ENCODE measurements around the gene CLIC5.

Gene CLIC5

GRCh38 chr6:45922728-45923351 lies 92.8 kb downstream of the CLIC5 start:
- peak; percentile 48 for DNase-seq

- no peak for DNase-seq
Observed at GRCh38 chr6:45921691-45922281, 93.9 kb downstream of the CLIC5 start.

- no peak for DNase-seq
Observed at GRCh38 chr6:45920819-45921511, 94.7 kb downstream of the CLIC5 start.

DNA sequence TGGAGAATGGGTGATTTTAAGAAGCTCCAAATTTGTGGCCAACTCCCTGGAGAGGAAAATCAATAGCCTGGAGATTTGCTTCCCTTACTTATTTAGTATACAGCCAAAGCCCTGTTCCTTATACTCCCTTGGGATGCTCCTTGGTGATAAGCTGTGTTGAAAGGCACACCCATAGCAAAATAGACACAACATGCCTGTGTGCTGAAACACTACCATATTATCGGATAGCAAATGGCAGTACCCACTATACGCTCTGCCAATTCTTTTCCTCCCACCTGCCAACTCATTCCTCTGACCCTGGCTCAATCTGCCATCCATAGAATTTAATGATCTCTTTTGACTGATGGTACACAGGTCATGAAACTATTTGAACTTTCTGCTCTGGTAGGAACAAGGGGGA lies 98.2 kb downstream of the CLIC5 start:
- no peak for DNase-seq

GRCh38 chr6:45916692-45917091 lies 99.0 kb downstream of the CLIC5 start:
- no peak for DNase-seq

GRCh38 chr6:45915780-45916468 lies 99.7 kb downstream of the CLIC5 start:
- no peak for DNase-seq

DNA sequence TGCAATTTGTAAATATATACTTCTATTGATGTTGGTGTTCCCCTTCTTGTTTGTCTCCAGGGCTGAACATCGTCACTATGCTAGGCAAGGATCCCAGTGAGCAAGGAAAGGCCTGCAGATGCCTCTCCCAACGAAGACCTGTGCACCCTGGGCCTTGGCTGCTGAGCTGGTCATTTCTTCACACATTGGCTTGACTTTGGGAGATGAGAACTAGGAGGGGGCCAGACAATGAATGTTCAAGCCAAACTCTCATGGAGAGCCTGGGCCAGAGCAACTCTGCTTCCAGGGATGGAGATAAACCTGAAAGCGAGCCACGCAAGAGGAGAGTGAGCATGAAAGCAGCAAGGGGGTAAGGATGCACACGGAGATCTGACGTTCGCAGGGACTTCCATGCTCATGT lies 104.0 kb downstream of the CLIC5 start:
- no peak for DNase-seq

DNA sequence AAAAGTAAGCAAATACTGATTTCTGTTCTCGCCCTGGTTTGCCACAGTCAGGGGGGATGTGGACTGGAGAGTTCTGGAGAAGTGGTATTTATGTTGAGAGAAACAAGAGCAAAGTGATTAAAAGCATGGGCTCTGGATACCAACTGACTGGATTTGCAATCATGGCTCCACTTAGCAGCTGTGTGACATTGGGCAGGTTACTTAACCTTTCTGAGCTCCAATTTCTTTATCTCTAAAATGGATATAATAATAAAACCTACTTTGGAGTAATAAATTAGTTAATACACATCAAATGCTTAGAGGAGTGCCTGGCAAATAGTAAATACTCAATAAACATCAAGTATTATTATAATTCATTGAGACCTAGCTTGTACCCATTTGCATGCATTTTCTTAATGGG lies 111.7 kb downstream of the CLIC5 start:
- DNase-seq, result no peak

GRCh38 chr6:45902984-45903383 lies 112.7 kb downstream of the CLIC5 start:
- DNase-seq, result no peak

DNA sequence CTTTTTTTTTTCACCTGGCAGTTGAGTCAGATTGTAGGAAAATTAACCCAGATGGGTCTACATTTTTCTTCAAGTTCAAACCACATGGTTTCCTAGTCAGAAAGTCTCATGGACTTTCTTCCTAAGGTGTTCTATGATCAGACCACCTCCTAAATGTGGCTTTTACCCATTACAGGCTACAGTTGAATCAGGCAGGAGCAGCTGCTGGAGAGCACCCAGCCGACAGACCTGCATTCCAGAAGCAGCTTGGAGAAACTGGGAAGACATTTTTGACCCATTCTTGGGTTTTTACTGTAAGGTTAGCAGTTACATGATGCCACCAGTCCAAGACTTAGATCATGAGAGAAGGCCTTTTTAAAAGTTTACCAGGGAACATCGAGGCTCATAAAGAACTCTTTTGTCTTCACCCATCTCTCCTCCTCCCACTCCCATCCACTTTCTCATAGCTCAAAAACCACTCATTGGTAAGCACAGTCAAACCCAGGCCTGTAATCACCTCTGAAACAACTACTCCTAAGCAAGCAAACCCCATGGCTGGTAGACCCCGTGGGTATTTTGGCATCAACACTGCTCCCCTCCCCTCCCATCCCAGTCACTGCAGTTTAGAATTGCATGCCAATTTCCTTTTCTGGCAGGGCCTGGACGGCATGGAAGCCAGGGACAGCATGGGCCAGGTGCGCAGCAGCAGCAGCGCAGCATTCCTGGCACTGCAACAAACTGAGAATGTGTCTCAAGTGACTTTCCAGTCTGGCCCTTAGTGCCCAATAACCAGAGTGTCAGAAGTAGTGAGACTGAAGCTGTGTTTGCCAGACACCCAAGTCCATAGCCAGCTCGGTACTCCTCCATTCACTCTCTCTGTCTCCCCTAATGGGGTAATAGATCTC lies 113.7 kb downstream of the CLIC5 start:
- DNase-seq, result no peak

DNA sequence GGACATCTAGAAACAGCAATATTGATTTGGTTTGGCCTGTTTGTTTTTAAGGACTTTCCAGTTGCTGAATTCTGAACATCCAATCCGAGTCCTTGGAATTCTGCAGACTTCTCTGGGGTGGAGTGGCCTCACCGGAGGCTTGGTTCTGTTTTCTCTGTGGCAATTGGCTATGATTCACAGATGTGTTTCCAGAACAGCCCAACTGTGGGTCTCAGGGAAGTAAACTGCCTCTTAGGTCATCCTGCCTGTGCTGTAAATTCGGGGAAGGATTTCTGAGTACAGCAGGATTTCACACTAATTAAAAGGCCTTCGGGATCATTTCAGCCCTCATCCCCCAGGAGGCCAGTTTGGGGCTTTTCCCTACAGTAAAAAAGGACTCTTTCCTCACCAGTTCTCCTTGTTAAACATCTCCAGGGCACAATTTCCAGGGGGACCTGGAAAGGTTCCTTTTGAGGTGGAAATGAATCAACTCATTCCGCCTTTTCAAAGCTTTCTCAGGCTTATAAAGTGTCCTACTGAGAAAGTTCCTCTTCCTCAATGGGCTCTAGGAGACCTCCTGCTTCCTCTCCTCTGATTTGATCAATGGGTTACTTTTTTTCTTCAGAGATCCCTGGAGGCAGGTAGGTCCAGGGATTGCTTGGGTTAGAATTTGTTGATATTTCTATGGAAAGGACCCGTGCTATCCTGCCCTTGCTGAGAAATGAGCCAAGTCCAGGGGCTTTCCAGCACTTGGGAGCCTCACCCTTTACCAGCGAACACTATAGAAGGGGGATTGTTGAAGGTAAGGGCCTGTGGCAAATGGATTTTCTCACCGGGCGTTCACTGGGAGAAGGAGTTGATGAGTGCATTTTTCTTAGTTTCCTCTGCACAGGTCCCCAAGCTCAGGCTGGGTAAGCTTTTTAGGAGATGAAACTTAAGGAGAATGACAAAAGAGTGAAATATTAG lies 114.6 kb downstream of the CLIC5 start:
- no peak for DNase-seq

GRCh38 chr6:45899683-45899946 lies 116.0 kb downstream of the CLIC5 start:
- no peak for DNase-seq

DNA sequence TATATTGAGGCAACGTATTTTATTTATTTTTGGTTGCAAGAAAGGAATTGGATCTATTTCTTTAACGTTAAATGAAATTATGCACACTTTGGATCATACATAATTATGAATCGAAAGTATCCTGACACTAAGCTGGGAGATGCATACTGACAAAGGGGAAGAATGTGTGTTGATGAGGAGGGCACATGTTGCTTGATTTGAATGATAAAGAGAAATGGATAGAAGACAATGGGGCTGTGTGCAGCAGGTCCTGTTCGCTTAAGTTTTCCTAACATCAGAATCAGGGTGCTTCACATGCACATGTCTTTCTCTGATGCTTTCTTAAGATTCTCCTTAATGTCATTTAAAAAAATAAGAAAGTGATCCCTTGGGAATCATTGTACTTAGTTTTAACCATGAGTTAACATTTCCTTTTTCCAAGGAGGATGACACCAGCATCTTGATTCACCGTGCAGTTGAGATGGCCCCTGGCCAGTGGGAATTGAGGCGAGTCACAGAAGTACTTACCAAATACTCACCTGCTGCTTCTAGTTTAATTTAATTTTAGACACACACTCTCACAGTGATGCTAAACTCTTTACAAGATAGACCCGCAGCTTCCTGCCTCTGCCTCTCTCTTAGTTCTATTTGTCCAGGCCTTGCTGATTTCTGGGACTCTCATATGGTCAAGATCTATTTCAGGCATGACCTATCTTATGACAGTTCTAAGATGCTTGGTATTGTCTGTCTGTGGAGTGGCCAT lies 116.5 kb downstream of the CLIC5 start:
- DNase-seq, result no peak

- no peak for DNase-seq
Observed at GRCh38 chr6:45896783-45897441, 118.7 kb downstream of the CLIC5 start.

- DNase-seq, result no peak
Observed at GRCh38 chr6:45895569-45895968, 120.1 kb downstream of the CLIC5 start.

- no peak for DNase-seq
Observed at GRCh38 chr6:45892696-45893245, 122.9 kb downstream of the CLIC5 start.

- DNase-seq, result no peak
Observed at GRCh38 chr6:45892196-45892595, 123.5 kb downstream of the CLIC5 start.

DNA sequence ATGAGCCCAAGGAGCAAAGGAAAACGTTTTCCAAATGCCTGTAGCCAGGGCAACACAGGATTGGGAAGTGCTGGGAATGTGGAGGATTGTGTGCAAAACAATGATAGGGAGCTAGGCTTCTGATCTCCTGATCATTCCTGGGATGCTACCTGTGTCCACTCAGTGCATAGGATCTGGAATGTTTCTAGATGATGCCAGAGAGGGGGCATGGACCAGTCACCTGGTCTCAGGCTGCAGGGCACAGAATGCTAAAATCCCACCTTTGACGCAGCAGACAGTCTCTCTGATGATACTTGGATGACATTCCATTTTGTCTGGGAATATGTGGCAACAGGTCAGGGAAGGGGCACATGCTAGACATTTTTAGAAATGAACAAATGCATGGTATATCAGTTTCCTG lies 128.9 kb downstream of the CLIC5 start:
- no peak for DNase-seq

DNA sequence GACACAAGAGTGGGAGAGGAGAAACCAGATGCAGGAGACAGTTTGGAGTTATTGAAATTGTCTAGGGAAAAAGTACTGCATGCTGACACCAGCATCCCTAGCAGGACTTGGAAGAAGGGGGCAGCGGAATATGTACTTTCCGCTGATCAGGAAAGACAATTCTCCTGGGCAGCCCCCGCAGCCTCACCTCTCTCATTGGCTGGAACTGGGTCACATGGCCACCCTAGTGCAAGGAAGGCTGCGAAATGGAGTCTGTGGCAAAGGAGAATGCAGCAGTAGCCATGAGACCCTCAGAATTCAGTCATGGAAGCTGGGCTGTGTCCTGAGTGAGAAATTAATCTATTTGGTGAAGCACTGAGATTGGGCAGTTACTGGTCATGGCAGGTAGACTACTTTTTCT lies 131.3 kb downstream of the CLIC5 start:
- DNase-seq, result no peak

GRCh38 chr6:45882671-45883070 lies 133.0 kb downstream of the CLIC5 start:
- no peak for DNase-seq
